CD4-positive, alpha-beta T cell treated with Interleukin-6 at 100 ng/mL for 8 hours (primary cell): Measurements from ENCODE around the gene PLK3.
"Not testable (repeated sequence)": the region's sequence is repeated elsewhere in the genome, so short reads cannot be mapped to it uniquely, and the experiment has no call there.

Experiments used
- DNase-seq: peaks from one replicate; pipeline ENCODE4 v3.0.0-alpha.2; 2020; ENCODE audit warnings: mixed read lengths, low spot score

PLK3 gene

DNA sequence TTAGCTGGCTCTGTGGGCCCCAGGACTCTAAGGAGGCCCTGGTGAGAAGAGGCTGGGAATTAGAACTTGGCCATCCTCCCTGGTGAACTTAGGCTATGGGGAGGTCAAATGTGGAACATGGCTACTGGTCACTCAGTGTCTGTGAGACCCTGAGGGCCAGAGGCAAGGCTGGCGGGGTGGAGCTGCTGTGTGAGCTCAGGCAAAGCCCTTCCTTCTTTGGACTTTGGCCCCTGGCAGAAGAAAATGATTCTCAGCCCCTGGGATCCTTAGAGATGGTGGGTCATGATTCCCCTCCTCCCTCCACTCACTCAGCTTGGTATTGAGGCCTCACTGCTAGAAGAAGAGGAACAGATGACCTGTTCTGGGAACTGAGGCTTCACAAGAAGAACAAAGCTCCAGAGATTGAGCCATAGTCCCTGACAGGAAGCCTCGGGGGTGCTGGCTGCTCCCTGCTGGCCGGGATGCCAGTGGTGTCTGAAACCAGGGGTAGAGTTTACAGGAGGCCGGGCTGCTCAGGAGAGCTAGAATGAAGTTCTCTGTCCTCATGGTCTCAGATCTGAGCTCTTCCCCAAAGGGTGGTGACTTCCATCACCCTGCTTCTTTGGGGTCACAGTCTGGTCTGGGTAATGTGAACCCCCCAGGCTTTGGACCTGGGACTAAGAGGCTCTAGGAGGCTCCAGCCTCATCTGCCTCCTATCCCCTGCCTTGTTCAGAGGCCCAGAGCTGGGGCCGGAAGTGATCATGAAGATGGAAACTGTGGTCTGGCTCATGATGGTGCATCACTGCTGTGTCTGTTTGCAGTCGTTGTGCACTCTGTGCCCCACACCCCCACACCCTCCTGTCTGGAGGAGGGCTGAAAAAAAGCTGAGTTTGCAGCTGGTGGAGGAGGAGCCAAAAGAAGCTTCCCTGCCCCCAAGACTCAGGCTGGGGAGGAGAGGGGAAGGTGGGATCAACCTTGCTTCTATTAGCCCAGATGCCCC, 9.1 kb downstream of the PLK3 start:
- peak; percentile 92 for DNase-seq

GRCh38 chr1:44810101-44810761, 10.1 kb downstream of the PLK3 start:
- peak; percentile 31 for DNase-seq

DNA sequence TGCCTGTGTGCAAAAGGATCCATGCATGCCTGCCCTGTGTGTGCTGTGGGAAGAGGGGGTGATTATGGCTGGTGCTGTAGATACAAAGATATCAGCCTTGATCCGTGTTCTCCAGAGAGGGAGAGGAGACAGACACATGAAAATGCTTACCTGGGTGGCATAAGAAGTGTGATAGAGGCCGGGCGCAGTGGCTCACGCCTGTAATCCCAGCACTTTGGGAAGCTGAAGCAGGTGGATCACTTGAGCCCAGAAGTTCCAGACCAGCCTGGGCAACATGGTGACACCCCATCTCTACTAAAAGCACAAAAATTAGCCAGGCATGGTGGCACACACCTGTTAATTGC, 10.6 kb downstream of the PLK3 start:
- DNase-seq, result not testable (repeated sequence)

DNA sequence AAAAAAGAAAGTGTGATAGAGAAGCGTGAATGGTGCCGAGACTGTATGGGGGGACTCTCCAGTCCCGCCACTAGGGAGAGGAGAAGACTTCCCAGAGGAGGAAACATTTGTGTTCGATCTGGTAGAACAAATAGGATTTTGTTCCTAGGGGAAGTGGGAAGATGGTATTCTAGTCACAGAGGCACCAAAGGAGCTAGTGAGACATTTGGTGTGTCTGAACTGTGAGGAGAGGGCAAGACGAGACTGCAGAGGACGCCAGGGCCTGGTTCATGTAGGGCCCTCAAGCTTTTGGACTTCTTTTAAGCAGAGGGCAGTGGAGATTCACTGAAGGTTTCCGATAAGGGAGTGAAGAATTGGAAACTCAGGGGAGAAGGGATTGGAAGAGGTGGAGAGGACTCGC, 11.1 kb downstream of the PLK3 start:
- no peak for DNase-seq

- no peak for DNase-seq
Observed at GRCh38 chr1:44812822-44813543, 12.8 kb downstream of the PLK3 start.

- DNase-seq, result not testable (repeated sequence)
Observed at GRCh38 chr1:44815926-44816325, 15.7 kb downstream of the PLK3 start.

- DNase-seq, result no peak
Observed at GRCh38 chr1:44817307-44817706, 17.1 kb downstream of the PLK3 start.

- DNase-seq, result no peak
Observed at GRCh38 chr1:44817771-44818495, 17.8 kb downstream of the PLK3 start.

- no peak for DNase-seq
Observed at GRCh38 chr1:44819196-44819607, 19.0 kb downstream of the PLK3 start.

GRCh38 chr1:44819608-44820327, 19.6 kb downstream of the PLK3 start:
- peak; percentile 74 for DNase-seq

- no peak for DNase-seq
Observed at GRCh38 chr1:44820328-44821239, 20.4 kb downstream of the PLK3 start.

DNA sequence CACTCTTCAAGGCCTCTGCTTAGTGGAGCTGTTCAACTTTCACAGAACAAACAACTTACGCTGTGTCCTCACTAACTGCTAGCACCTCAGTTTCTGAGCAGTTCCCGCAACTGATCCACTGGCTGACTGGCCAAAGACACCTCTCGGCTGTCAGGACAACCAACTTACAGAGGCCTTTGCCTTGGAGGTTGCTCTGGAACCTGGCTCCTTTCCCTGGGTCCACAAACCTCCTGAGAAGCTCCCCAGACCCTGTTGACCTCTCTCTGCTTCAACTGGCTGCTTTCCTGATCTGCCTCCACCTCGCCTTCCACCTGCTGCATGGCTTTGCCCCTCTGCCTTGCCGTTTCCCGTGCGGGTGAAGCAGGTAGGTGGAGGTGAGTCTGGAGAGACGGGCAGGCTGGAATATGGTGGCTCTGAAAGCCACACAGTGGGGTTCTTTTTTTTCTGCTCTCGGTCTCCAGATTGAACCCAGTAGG, 21.1 kb downstream of the PLK3 start:
- DNase-seq, result no peak

DNA sequence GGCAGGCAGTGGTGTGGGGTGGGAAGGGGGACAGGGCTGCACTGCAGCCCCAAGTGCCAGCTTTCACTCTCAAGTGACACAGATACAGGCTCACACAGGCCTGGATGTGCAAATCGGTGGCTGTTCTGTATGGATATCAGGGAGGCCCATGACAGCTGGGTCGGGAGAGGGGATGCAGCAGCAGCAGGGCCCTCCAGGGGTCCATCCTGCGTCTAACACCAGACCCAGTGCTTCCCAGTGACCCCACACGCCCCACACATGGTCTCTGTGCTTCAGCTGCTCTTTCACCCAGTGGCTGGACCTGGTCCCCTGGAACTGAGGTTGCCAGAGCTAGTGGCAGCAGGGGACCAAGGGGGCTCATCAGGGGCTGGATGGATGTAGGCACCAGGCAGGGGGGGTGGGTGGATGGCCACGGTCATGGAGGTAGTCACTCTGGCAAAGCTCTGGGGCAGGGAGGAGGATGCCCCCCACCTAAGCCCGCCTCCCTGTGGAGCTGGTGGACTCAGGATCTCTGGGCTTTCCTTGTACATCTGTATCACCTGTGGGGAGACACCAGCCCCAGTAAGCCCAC, 22.0 kb downstream of the PLK3 start:
- no peak for DNase-seq

DNA sequence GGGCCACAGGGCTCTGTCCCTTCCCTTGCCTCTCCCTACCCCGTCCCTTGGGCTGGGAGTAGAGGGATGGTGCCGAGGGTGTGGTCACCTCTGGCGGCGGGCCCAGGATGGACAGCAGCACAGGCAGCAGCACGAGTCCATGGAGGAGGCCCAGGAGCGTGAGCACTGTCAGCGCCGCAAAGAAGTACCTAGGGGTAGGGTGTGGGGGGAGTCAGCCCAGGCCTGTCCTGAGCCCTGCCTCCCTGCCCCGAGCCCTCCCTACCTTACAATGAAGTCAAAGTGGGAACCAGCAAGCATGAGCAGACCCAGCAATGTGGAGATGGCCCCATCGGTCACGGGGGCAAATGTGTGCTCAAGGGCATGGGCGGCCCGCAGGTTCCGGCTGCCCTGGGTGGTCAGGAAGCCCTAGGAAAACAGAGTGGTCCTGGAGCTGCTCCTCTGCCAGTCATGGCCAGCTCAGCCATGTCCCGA, 22.8 kb downstream of the PLK3 start:
- DNase-seq, result no peak

GRCh38 chr1:44824392-44824791, 24.2 kb downstream of the PLK3 start:
- not testable (repeated sequence) for DNase-seq

- no peak for DNase-seq
Observed at GRCh38 chr1:44826375-44827196, 26.4 kb downstream of the PLK3 start.

DNA sequence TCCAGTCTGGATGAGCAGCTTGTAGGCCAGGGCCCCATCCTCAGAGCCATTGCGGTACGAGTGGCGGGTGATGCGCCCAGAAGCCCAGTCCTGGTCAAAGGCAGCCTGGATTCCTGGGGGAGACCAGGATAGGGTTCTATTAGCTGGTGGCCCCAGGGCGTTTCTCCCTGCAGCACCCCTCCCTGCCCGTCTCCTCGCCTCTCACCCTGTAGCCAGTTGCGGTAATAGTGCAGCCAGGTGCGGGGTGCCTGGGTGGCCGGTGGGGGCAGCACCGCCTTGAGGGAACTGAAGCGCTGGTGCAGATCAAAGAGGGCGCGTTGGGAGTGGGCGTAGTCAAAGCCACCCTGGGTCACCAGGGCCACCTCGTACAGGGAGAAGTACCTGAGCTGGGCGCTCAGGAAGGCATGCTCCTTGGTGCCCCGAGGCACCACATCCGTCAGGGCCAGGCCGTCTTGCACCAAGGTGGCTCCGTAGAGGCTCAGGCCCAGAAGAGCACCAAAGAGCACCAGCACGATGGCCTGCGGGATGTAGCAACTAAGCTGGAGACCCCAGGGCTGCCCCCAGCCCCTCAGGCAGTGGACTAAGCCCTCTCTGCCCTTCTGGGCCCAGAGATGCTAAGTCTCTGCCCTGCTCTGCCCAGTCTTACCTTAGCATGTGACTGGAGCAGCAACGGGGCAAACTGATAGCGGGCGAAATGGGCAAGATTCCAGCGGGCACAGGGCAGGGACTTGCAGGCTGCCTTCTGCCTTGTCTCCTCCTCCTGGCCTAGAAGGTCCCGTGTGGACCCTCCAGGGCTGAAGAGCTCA, 27.2 kb downstream of the PLK3 start:
- DNase-seq, result no peak
